K562 (cell line): ENCODE measurements around the gene NCBP2. TPM values are rescaled to one million over a fixed set of nuclear protein-coding genes. Genes with fewer than 3 reads are reported as not detected.

Source experiments
- ATAC-seq: fragments of 200-7000 bp; cut with Tn5 transposase; 3 replicates; pipeline ENCODE4 v1.9.1; 2020; ENCODE audit warnings: moderate library complexity
- BruUV-seq: library from RNA; stranded (reverse); fragments of 400-500 nt; replicated peaks from 2 replicates; lab custom pipeline; 2021; lab: Mats Ljungman, UMichigan
- CTCF ChIA-PET: fragments of 300-600 bp; formaldehyde crosslinking; extraction: SDS; loops from one replicate; lab custom pipeline; 2021; ENCODE audit warnings: low intra/inter-chr PET ratio; lab: Yijun Ruan, JAX
- POLR2A ChIA-PET: fragments of 300-600, 350-650 bp; sonication (Branson Sonifier 250); formaldehyde crosslinking; extraction: SDS; loops from one replicate; lab custom pipeline; 2021; ENCODE audit warnings: antibody characterized with exemption, inconsistent platforms; lab: Yijun Ruan, JAX
- DNase-seq, 4 experiments: peaks; one replicate each; pipeline versions ENCODE4 v3.0.0 to v3.0.0-alpha.2; 2011 to 2018; ENCODE audit warnings: low spot score in 3 of 4, mixed read lengths in 3 of 4; ENCODE audit errors: extremely low read depth in 1 of 4
- FAIRE-seq: peaks from 2 replicates; lab custom pipeline; 2011; peaks lifted over from hg19 to GRCh38; lab: Jason Lieb, UNC
- H2AFZ ChIP-seq: 2 replicates; pipeline ENCODE4 v1.6.0; 2011; ENCODE audit warnings: low read depth, low read length, control low read depth, inconsistent platforms
- H3K27ac ChIP-seq: fragments of 200-600 bp; 3 replicates; pipeline ENCODE4 v1.8.0; 2011; ENCODE audit warnings: low read depth, mild to moderate bottlenecking, control low read depth, inconsistent platforms, low read length, moderate library complexity, mixed read lengths; ENCODE audit errors: extremely low read depth
- H3K27me3 ChIP-seq, 2 experiments: fragments of 300-600 bp in 1 of 2; 2 replicates in 1 of 2; 3 replicates in 1 of 2; pipeline versions ENCODE4 v1.6.0 to v1.8.0; 2011; ENCODE audit warnings: inconsistent platforms in 2 of 2, low read length in 2 of 2, mild to moderate bottlenecking in 1 of 2, mixed read lengths in 1 of 2, moderate library complexity in 1 of 2; ENCODE audit not compliant: control insufficient read depth in 2 of 2, insufficient read depth in 2 of 2
- H3K36me3 ChIP-seq: fragments of 300-600 bp; 3 replicates; pipeline ENCODE4 v1.8.0; 2011; ENCODE audit warnings: mild to moderate bottlenecking, low read length, inconsistent platforms; ENCODE audit not compliant: control insufficient read depth, insufficient read depth
- H3K4me1 ChIP-seq, 2 experiments: fragments of 200-600 bp in 1 of 2; replicated peaks in 1 of 2; 2 replicates in 1 of 2; 3 replicates in 1 of 2; pipeline versions ENCODE4 v1.5.1 to v1.8.0; 2011; ENCODE audit warnings: inconsistent platforms in 2 of 2, low read length in 2 of 2, mild to moderate bottlenecking in 1 of 2, mixed read lengths in 1 of 2, moderate library complexity in 1 of 2; ENCODE audit not compliant: control insufficient read depth in 2 of 2, insufficient read depth in 2 of 2
- H3K4me2 ChIP-seq: 2 replicates; pipeline ENCODE4 v1.6.1; 2011; ENCODE audit warnings: low read length, control low read depth, inconsistent platforms, mixed read lengths; ENCODE audit not compliant: insufficient read depth
- H3K4me3 ChIP-seq: fragments of 200-600 bp; sonication (generic), shearing (Covaris generic); 2 replicates; pipeline ENCODE4 v1.5.1; 2016; ENCODE audit warnings: control low read depth, inconsistent platforms
- H3K79me2 ChIP-seq: fragments of 200-600 bp; 3 replicates; pipeline ENCODE4 v1.8.0; 2011; ENCODE audit warnings: low read length, inconsistent platforms; ENCODE audit not compliant: control insufficient read depth, insufficient read depth
- H3K9ac ChIP-seq, 2 experiments: 2 replicates each; pipeline versions ENCODE4 v1.6.0 to v1.6.1; 2011; ENCODE audit warnings: low read depth in 2 of 2, low read length in 2 of 2, control low read depth in 1 of 2, inconsistent platforms in 1 of 2, mild to moderate bottlenecking in 1 of 2, mixed read lengths in 1 of 2; ENCODE audit not compliant: insufficient read depth in 1 of 2
- H3K9me1 ChIP-seq: one replicate; pipeline ENCODE4 v1.6.0; 2011; ENCODE audit warnings: inconsistent platforms, mild to moderate bottlenecking, low read length, moderate library complexity; ENCODE audit not compliant: control insufficient read depth, insufficient read depth
- H3K9me3 ChIP-seq: replicated peaks from 2 replicates; pipeline ENCODE4 v1.5.1; 2011; ENCODE audit warnings: low read depth, low read length, inconsistent platforms; ENCODE audit not compliant: control insufficient read depth, insufficient read depth
- H4K20me1 ChIP-seq: replicated peaks from 2 replicates; pipeline ENCODE4 v1.6.1; 2011; ENCODE audit warnings: low read length, inconsistent platforms, mixed read lengths; ENCODE audit not compliant: control insufficient read depth, insufficient read depth
- CEBPB ChIP-seq: fragments of 450-650 bp; IDR thresholded peaks from 2 replicates; pipeline ENCODE4 v1.6.1; 2016; ENCODE audit warnings: missing genetic modification characterization, missing compliant biosample characterization
- E2F4 ChIP-seq: sonication (generic); formaldehyde crosslinking; IDR thresholded peaks from 2 replicates; pipeline ENCODE4 v1.8.0; 2022; ENCODE audit warnings: mild to moderate bottlenecking, low read depth, missing genetic modification reagents
- FOS ChIP-seq: IDR thresholded peaks from 3 replicates; pipeline ENCODE4 v1.6.1; 2011; ENCODE audit not compliant: insufficient read length; ENCODE audit errors: extremely low read depth
- FOXK1 ChIP-seq: sonication (generic); formaldehyde crosslinking; IDR thresholded peaks from 2 replicates; pipeline ENCODE4 v1.8.0; 2022; ENCODE audit warnings: missing genetic modification reagents, mild to moderate bottlenecking, borderline replicate concordance
- HDAC8 ChIP-seq: fragments of 450-650 bp; IDR thresholded peaks from 2 replicates; pipeline ENCODE4 v1.6.1; 2016; ENCODE audit warnings: mild to moderate bottlenecking, missing genetic modification characterization, moderate library complexity, missing compliant biosample characterization
- HDGF ChIP-seq: fragments of 450-650 bp; IDR thresholded peaks from 2 replicates; pipeline ENCODE4 v1.6.1; 2016
- MTF1 ChIP-seq: fragments of 250-450 bp; sonication (Bioruptor Pico); IDR thresholded peaks from 2 replicates; pipeline ENCODE4 v1.9.0; 2021; ENCODE audit warnings: moderate library complexity, mild to moderate bottlenecking, inconsistent platforms, borderline replicate concordance
- PHB2 ChIP-seq: fragments of 450-650 bp; IDR thresholded peaks from 2 replicates; pipeline ENCODE4 v1.6.1; 2017; ENCODE audit warnings: low read depth
- RERE ChIP-seq: sonication (generic); formaldehyde crosslinking; IDR thresholded peaks from 2 replicates; pipeline ENCODE4 v1.8.0; 2023; ENCODE audit warnings: missing genetic modification reagents, mild to moderate bottlenecking, borderline replicate concordance
- ZNF707 ChIP-seq: fragments of 250-450 bp; sonication (Bioruptor Pico); conservative IDR thresholded peaks from 2 replicates; pipeline ENCODE4 v1.8.0; 2022; ENCODE audit warnings: inconsistent platforms, mild to moderate bottlenecking, moderate library complexity
- WGBS: fragments of 100-300 bp; shearing (Covaris generic); methylation state at CpG from one replicate; pipeline ENCODE4 v1.1.6; 2016; ENCODE audit warnings: low coverage, mixed read lengths; ENCODE audit not compliant: insufficient coverage; ENCODE audit errors: missing lambda C conversion rate; 5-methylcytosine and 5-hydroxymethylcytosine counted together
- in situ Hi-C: fragments of 300-500 bp; cut with MboI; formaldehyde crosslinking; loops from 4 replicates; pipeline ENCODE4 v1.15.0; 2018; ENCODE audit warnings: inconsistent platforms, mixed read lengths
- intact Hi-C: fragments of 100-400 bp; cut with micrococcal nuclease; formaldehyde crosslinking; loops from 2 replicates; pipeline ENCODE4 v1.14.2; 2022
- polyA plus RNA-seq, 8 experiments: library from polyadenylated mRNA; depleted of rRNA in 4 of 8; stranded (reverse) in 5 of 8; unstranded in 3 of 8; fragments of >200 nt; fragmentation: Nextera tagmentation in 2 of 8; fragmentation: Illumina TruSeq in 1 of 8; extraction: Ambion mirVana in 2 of 8; extraction: Trizol in 1 of 8; gene quantifications; 2 replicates each; pipeline versions ENCODE4 v1.2.1 to v1.2.3, GENCODE V29; 2011 to 2014; ENCODE audit warnings: inconsistent platforms in 1 of 8, missing spikeins in 1 of 8
- total RNA-seq, 7 experiments: library from RNA; depleted of rRNA in 6 of 7; stranded (reverse); fragments of >200 nt in 6 of 7; fragmentation: Illumina TruSeq in 2 of 7; extraction: Trizol in 2 of 7; gene quantifications; 2 replicates each; pipeline versions ENCODE4 v1.2.1 to v1.2.3, GENCODE V29; 2011 to 2021; ENCODE audit warnings: low replicate concordance in 1 of 7
- TF ChIP-seq, protein P1 (sequence below): fragments of 450-650 bp; IDR thresholded peaks from 2 replicates; pipeline ENCODE4 v1.6.1; 2017; ENCODE audit warnings: antibody characterized with exemption, mild to moderate bottlenecking

Gene NCBP2
- total and polyA plus RNA-seq, 9 of the 15 experiments (the other 6 are each of a cell fraction or from before 2014, with no cell fraction given) = 56.4 to 102 (median 82.3) TPM

GRCh38 chr3:196914866-196915265 lies 27.5 kb downstream of the NCBP2 start:
- no peak for ATAC-seq
- FAIRE-seq = no peak
- no peaks in the 10 kb centered on the region; the same call in 1 of the 2 replicates for H3K9me3 ChIP-seq
- intact Hi-C loops = no loop called here
- H3K9ac ChIP-seq = no peak overlapping the region
- H3K27me3 ChIP-seq = no peaks in the 10 kb centered on the region
- no peaks in the 10 kb centered on the region for H3K4me1 ChIP-seq
- no peaks in the 10 kb centered on the region for H3K79me2 ChIP-seq
- ChIA-PET POLR2A (interaction anchor here (1.0 kb wide), 1 partner anchor 47 kb away, joined by 6 read pairs; the partner anchor contains the start of gene SENP5), CTCF (no interaction called here)
- H4K20me1 ChIP-seq = no peaks in the 10 kb centered on the region
- WGBS = 97% methylated on average over 4 of the region's 4 CpGs
- H3K9me1 ChIP-seq = no peaks in the 10 kb centered on the region
- H2AFZ ChIP-seq = no peak overlapping the region
- in situ Hi-C loops = no loop called here
- no peak overlapping the region for H3K27ac ChIP-seq
- H3K4me2 ChIP-seq = no peak overlapping the region
- DNase-seq = no peak
- no peak overlapping the region for H3K4me3 ChIP-seq
- peaks cover 27% of the 10 kb centered on the region for H3K36me3 ChIP-seq
- BruUV-seq = no TSS peak
- no peak for TF ChIP-seq HDGF
- TF ChIP-seq CEBPB = no peak
- no peak for TF ChIP-seq E2F4
- no peak for TF ChIP-seq MTF1
- no peak for TF ChIP-seq HDAC8 (tag)
- no peak for TF ChIP-seq RERE (CRISPR knock-in tag)
- no peak for TF ChIP-seq PHB2
- TF ChIP-seq FOXK1 (CRISPR knock-in tag) = no peak
- TF ChIP-seq, protein P1, sequence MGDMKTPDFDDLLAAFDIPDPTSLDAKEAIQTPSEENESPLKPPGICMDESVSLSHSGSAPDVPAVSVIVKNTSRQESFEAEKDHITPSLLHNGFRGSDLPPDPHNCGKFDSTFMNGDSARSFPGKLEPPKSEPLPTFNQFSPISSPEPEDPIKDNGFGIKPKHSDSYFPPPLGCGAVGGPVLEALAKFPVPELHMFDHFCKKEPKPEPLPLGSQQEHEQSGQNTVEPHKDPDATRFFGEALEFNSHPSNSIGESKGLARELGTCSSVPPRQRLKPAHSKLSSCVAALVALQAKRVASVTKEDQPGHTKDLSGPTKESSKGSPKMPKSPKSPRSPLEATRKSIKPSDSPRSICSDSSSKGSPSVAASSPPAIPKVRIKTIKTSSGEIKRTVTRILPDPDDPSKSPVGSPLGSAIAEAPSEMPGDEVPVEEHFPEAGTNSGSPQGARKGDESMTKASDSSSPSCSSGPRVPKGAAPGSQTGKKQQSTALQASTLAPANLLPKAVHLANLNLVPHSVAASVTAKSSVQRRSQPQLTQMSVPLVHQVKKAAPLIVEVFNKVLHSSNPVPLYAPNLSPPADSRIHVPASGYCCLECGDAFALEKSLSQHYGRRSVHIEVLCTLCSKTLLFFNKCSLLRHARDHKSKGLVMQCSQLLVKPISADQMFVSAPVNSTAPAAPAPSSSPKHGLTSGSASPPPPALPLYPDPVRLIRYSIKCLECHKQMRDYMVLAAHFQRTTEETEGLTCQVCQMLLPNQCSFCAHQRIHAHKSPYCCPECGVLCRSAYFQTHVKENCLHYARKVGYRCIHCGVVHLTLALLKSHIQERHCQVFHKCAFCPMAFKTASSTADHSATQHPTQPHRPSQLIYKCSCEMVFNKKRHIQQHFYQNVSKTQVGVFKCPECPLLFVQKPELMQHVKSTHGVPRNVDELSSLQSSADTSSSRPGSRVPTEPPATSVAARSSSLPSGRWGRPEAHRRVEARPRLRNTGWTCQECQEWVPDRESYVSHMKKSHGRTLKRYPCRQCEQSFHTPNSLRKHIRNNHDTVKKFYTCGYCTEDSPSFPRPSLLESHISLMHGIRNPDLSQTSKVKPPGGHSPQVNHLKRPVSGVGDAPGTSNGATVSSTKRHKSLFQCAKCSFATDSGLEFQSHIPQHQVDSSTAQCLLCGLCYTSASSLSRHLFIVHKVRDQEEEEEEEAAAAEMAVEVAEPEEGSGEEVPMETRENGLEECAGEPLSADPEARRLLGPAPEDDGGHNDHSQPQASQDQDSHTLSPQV = no peak
- TF ChIP-seq FOS = no peak
- TF ChIP-seq ZNF707 (CRISPR knock-in tag) = no peak
